ENCODE data around the gene XRCC2. TPM values are rescaled to one million over a fixed set of nuclear protein-coding genes. Genes with fewer than 3 reads are reported as not detected.

The XRCC2 gene
- polyA plus RNA-seq, 1 donor from 2014 or later = 0.89 TPM

DNA sequence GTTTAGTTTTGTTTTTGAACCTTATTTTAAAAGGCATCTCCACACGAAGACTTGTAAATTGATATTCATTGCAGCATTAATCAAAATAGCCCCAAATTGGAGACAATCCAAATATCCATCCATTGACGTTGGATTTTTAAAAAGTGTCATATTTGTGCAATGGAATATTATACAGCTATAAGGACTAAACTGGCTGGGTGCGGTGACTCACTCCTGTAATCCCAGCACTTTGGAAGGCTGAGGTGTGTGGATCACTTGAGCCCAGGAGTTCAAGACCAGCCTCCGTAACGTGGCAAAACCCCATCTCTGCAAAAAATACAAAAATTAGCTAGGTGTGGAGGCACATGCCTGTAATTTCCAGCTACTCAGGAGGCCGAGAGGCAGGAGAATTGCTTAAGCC, 35.1 kb downstream of the XRCC2 start:
- Histone ChIP-seq H3K9ac (ENCODE audit: low read length) (no peak overlapping the region), H3K79me2 (replicated peaks; ENCODE audit: insufficient read depth, low read length) (no peaks in the 10 kb centered on the region), H3K4me3 (ENCODE audit: low read length) (no peak overlapping the region), H3F3A (ENCODE audit: insufficient read depth, low read length, poor library complexity, severe bottlenecking) (no peaks in the 10 kb centered on the region), H3K27ac (ENCODE audit: low read length) (no peak overlapping the region), H3K9me2 (ENCODE audit: insufficient read depth, low read length) (no peaks in the 10 kb centered on the region), H4K20me1 (ENCODE audit: insufficient read depth) (no peaks in the 10 kb centered on the region), H3K9me3 (ENCODE audit: low read length) (no peaks in the 10 kb centered on the region), H3K27me3 (ENCODE audit: insufficient read depth, low read depth, low read length) (no peaks in the 10 kb centered on the region), H2AFZ (ENCODE audit: low read depth, low read length) (no peak overlapping the region), H3K4me2 (ENCODE audit: low read length) (no peak overlapping the region), H3K36me3 (ENCODE audit: insufficient read depth, low read length) (no peaks in the 10 kb centered on the region)
- no peak for TF ChIP-seq MXI1 (conservative IDR thresholded peaks at IDR 0.05; ENCODE audit: poor library complexity, severe bottlenecking)
- TF ChIP-seq, protein P1, sequence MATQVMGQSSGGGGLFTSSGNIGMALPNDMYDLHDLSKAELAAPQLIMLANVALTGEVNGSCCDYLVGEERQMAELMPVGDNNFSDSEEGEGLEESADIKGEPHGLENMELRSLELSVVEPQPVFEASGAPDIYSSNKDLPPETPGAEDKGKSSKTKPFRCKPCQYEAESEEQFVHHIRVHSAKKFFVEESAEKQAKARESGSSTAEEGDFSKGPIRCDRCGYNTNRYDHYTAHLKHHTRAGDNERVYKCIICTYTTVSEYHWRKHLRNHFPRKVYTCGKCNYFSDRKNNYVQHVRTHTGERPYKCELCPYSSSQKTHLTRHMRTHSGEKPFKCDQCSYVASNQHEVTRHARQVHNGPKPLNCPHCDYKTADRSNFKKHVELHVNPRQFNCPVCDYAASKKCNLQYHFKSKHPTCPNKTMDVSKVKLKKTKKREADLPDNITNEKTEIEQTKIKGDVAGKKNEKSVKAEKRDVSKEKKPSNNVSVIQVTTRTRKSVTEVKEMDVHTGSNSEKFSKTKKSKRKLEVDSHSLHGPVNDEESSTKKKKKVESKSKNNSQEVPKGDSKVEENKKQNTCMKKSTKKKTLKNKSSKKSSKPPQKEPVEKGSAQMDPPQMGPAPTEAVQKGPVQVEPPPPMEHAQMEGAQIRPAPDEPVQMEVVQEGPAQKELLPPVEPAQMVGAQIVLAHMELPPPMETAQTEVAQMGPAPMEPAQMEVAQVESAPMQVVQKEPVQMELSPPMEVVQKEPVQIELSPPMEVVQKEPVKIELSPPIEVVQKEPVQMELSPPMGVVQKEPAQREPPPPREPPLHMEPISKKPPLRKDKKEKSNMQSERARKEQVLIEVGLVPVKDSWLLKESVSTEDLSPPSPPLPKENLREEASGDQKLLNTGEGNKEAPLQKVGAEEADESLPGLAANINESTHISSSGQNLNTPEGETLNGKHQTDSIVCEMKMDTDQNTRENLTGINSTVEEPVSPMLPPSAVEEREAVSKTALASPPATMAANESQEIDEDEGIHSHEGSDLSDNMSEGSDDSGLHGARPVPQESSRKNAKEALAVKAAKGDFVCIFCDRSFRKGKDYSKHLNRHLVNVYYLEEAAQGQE (IDR thresholded peaks at IDR 0.05; ENCODE audit: borderline replicate concordance) = no peak
- no peak for TF ChIP-seq TAF1 (IDR thresholded peaks at IDR 0.05; ENCODE audit: low read depth)
- TF ChIP-seq EZH2 (IDR thresholded peaks at IDR 0.05; ENCODE audit: borderline replicate concordance, insufficient read depth, low read length, poor library complexity, severe bottlenecking) = no peak
- TF ChIP-seq, protein P2, sequence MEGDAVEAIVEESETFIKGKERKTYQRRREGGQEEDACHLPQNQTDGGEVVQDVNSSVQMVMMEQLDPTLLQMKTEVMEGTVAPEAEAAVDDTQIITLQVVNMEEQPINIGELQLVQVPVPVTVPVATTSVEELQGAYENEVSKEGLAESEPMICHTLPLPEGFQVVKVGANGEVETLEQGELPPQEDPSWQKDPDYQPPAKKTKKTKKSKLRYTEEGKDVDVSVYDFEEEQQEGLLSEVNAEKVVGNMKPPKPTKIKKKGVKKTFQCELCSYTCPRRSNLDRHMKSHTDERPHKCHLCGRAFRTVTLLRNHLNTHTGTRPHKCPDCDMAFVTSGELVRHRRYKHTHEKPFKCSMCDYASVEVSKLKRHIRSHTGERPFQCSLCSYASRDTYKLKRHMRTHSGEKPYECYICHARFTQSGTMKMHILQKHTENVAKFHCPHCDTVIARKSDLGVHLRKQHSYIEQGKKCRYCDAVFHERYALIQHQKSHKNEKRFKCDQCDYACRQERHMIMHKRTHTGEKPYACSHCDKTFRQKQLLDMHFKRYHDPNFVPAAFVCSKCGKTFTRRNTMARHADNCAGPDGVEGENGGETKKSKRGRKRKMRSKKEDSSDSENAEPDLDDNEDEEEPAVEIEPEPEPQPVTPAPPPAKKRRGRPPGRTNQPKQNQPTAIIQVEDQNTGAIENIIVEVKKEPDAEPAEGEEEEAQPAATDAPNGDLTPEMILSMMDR (IDR thresholded peaks at IDR 0.05; ENCODE audit: poor library complexity, severe bottlenecking) = no peak
- no peak for TF ChIP-seq SMC3 (conservative IDR thresholded peaks at IDR 0.05; ENCODE audit: poor library complexity)
- TF ChIP-seq EP300 (conservative IDR thresholded peaks at IDR 0.05; ENCODE audit: poor library complexity, severe bottlenecking) = no peak
- no peak for TF ChIP-seq POLR2AphosphoS5 (IDR thresholded peaks at IDR 0.05)
- TF ChIP-seq RAD21 (conservative IDR thresholded peaks at IDR 0.05) = no peak

DNA sequence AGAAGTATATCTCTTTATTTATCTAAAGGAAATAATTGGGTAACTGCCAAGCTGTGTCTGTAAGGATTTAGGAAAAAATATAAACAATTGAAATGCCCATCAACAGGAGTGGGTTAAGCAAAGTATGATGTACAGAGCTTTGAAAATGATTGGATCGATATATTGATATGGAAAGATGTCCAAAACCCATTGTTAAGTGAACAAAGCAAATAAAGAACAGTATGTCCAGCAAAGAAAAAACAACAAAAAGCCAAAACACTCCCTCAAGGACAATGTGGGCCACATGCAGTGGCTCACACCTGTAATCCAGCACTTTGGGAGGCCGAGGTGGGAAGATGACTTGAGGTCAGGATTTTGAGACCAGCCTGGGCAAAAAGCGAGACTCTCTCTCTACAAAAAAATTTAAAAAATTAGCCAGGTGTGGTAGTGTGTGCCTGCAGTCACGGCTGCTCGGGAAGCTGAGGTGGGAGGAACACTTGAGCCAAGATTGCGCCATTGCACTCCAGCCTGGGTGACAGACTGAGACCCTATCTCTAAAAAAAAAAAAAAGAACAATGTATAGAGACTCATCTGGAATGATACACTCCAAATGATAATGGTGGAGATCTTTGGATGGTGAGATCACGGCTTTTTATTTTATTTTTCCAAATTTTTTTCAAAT, 37.9 kb downstream of the XRCC2 start:
- H3K27ac ChIP-seq (ENCODE audit: low read length) = no peak overlapping the region
- no peaks in the 10 kb centered on the region for H3K36me3 ChIP-seq (ENCODE audit: insufficient read depth, low read length)
- TF ChIP-seq EP300 (conservative IDR thresholded peaks at IDR 0.05; ENCODE audit: poor library complexity, severe bottlenecking) (no peak), TAF1 (IDR thresholded peaks at IDR 0.05; ENCODE audit: low read depth) (no peak), POLR2AphosphoS5 (IDR thresholded peaks at IDR 0.05) (no peak), RAD21 (conservative IDR thresholded peaks at IDR 0.05) (no peak), MXI1 (conservative IDR thresholded peaks at IDR 0.05; ENCODE audit: poor library complexity, severe bottlenecking) (no peak), SMC3 (conservative IDR thresholded peaks at IDR 0.05; ENCODE audit: poor library complexity) (no peak), EZH2 (IDR thresholded peaks at IDR 0.05; ENCODE audit: borderline replicate concordance, insufficient read depth, low read length, poor library complexity, severe bottlenecking) (no peak)
- TF ChIP-seq, protein P2 (IDR thresholded peaks at IDR 0.05; ENCODE audit: poor library complexity, severe bottlenecking) = no peak
- TF ChIP-seq, protein P1 (IDR thresholded peaks at IDR 0.05; ENCODE audit: borderline replicate concordance) = no peak
- no peaks in the 10 kb centered on the region for H3K27me3 ChIP-seq (ENCODE audit: insufficient read depth, low read depth, low read length)
- no peak overlapping the region for H3K4me2 ChIP-seq (ENCODE audit: low read length)
- H3K9me2 ChIP-seq (ENCODE audit: insufficient read depth, low read length) = no peaks in the 10 kb centered on the region
- no peaks in the 10 kb centered on the region for H3K79me2 ChIP-seq (replicated peaks; ENCODE audit: insufficient read depth, low read length)
- no peaks in the 10 kb centered on the region for H3F3A ChIP-seq (ENCODE audit: insufficient read depth, low read length, poor library complexity, severe bottlenecking)
- no peak overlapping the region for H3K9ac ChIP-seq (ENCODE audit: low read length)
- H3K9me3 ChIP-seq (ENCODE audit: low read length) = no peaks in the 10 kb centered on the region
- no peak overlapping the region for H2AFZ ChIP-seq (ENCODE audit: low read depth, low read length)
- no peak overlapping the region for H3K4me3 ChIP-seq (ENCODE audit: low read length)
- H4K20me1 ChIP-seq (ENCODE audit: insufficient read depth) = no peaks in the 10 kb centered on the region

Data from neural cell (in vitro differentiated cells).